HepG2 (cell line): Measurements from ENCODE around the gene KIAA0825. TPM values are rescaled to one million over a fixed set of nuclear protein-coding genes. Genes with fewer than 3 reads are reported as not detected.

Experiments used
- ATAC-seq: fragments of 200-7000 bp; cut with Tn5 transposase; 3 replicates; pipeline ENCODE4 v1.9.1; 2020; ENCODE audit warnings: mild to moderate bottlenecking, moderate library complexity
- BruUV-seq: library from RNA; stranded (reverse); fragments of 400-500 nt; replicated peaks from 2 replicates; lab custom pipeline; 2021; lab: Mats Ljungman, UMichigan
- CTCF ChIA-PET: fragments of 300-600 bp; formaldehyde crosslinking; extraction: SDS; loops from one replicate; lab custom pipeline; 2021; ENCODE audit warnings: low total read pairs, inconsistent platforms, low intra/inter-chr PET ratio; lab: Yijun Ruan, JAX
- POLR2A ChIA-PET: fragments of 350-600 bp; sonication (Branson Sonifier 250); formaldehyde crosslinking; loops from one replicate; lab custom pipeline; 2020; ENCODE audit warnings: antibody characterized with exemption, inconsistent platforms; lab: Yijun Ruan, JAX
- DNase-seq: peaks from one replicate; pipeline ENCODE4 v3.0.0-alpha.2; 2015; ENCODE audit warnings: low spot score
- FAIRE-seq: peaks from 3 replicates; lab custom pipeline; 2011; peaks lifted over from hg19 to GRCh38; lab: Jason Lieb, UNC
- H2AFZ ChIP-seq: one replicate; pipeline ENCODE4 v1.6.1; 2011; ENCODE audit warnings: low read length, inconsistent platforms
- H3K27ac ChIP-seq: fragments of 300-600 bp; 3 replicates; pipeline ENCODE4 v1.8.0; 2011; ENCODE audit warnings: mixed run types, mild to moderate bottlenecking, mixed read lengths, low read length, inconsistent platforms; ENCODE audit not compliant: insufficient read depth; ENCODE audit errors: extremely low read length
- H3K27me3 ChIP-seq, 2 experiments: fragments of 200-600 bp in 1 of 2; 2 replicates in 1 of 2; 3 replicates in 1 of 2; pipeline versions ENCODE4 v1.6.0 to v1.8.0; 2011; ENCODE audit warnings: low read length in 2 of 2, mild to moderate bottlenecking in 2 of 2, moderate library complexity in 2 of 2, inconsistent platforms in 1 of 2; ENCODE audit not compliant: insufficient read depth in 2 of 2, control insufficient read depth in 1 of 2
- H3K36me3 ChIP-seq, 2 experiments: fragments of 200-600 bp in 1 of 2; replicated peaks in 1 of 2; 2 replicates in 1 of 2; 3 replicates in 1 of 2; pipeline versions ENCODE4 v1.5.1 to v1.8.0; 2011; ENCODE audit warnings: low read length in 2 of 2, inconsistent platforms in 1 of 2; ENCODE audit not compliant: insufficient read depth in 2 of 2, control insufficient read depth in 1 of 2
- H3K4me1 ChIP-seq: 2 replicates; pipeline ENCODE4 v1.5.1; 2012; ENCODE audit warnings: low read length, inconsistent platforms; ENCODE audit not compliant: insufficient read depth
- H3K4me2 ChIP-seq: 2 replicates; pipeline ENCODE4 v1.6.0; 2011; ENCODE audit warnings: low read depth, low read length, inconsistent platforms
- H3K4me3 ChIP-seq, 3 experiments: fragments of 200-600 bp in 1 of 3; sonication (generic), shearing (Covaris generic) in 1 of 3; replicated peaks in 1 of 3; 2 replicates each; pipeline ENCODE4 v1.5.1; 2011 to 2016; ENCODE audit warnings: low read length in 3 of 3, inconsistent platforms in 2 of 3, low read depth in 2 of 3, mild to moderate bottlenecking in 2 of 3, control low read depth in 1 of 3, mixed read lengths in 1 of 3; ENCODE audit not compliant: insufficient read depth in 1 of 3
- H3K79me2 ChIP-seq: one replicate; pipeline ENCODE4 v1.6.1; 2011; ENCODE audit warnings: low read length, inconsistent platforms; ENCODE audit not compliant: insufficient read depth
- H3K9ac ChIP-seq: 2 replicates; pipeline ENCODE4 v1.6.0; 2011; ENCODE audit warnings: mild to moderate bottlenecking, low read depth, low read length, inconsistent platforms; ENCODE audit not compliant: insufficient read depth
- H3K9me3 ChIP-seq: 2 replicates; pipeline ENCODE4 v1.5.1; 2012; ENCODE audit warnings: mild to moderate bottlenecking, low read length
- H4K20me1 ChIP-seq: 2 replicates; pipeline ENCODE4 v1.6.0; 2011; ENCODE audit warnings: inconsistent platforms, mild to moderate bottlenecking, low read length, moderate library complexity; ENCODE audit not compliant: insufficient read depth
- KAT8 ChIP-seq: IDR thresholded peaks from 2 replicates; pipeline ENCODE4 v1.6.1; 2016; ENCODE audit warnings: missing genetic modification reagents, missing compliant biosample characterization
- PLRG1 ChIP-seq: fragments of 450-650 bp; conservative IDR thresholded peaks from 2 replicates; pipeline ENCODE4 v1.6.1; 2016
- POGZ ChIP-seq: sonication (generic); formaldehyde crosslinking; IDR thresholded peaks from 2 replicates; pipeline ENCODE4 v1.4.0; 2020; ENCODE audit warnings: mild to moderate bottlenecking, missing genetic modification reagents
- ZNF251 ChIP-seq: sonication (generic); formaldehyde crosslinking; IDR thresholded peaks from 2 replicates; pipeline ENCODE4 v1.9.0; 2021; ENCODE audit warnings: mild to moderate bottlenecking, missing genetic modification reagents
- ZNF501 ChIP-seq: sonication (generic); formaldehyde crosslinking; IDR thresholded peaks from 2 replicates; pipeline ENCODE4 v1.5.1; 2020; ENCODE audit warnings: mild to moderate bottlenecking, moderate library complexity, missing genetic modification reagents
- WGBS: methylation state at CpG from one replicate; pipeline ENCODE4 v1.1.6; 2017; ENCODE audit warnings: low lambda C conversion rate; 5-methylcytosine and 5-hydroxymethylcytosine counted together
- in situ Hi-C: cut with HindIII; loops from 2 replicates; pipeline ENCODE4 v1.10.0; 2017; ENCODE audit warnings: low pct_unique_long_range_greater_than_20kb; ENCODE audit not compliant: extremely low pct_ligation_motif_present
- intact Hi-C: fragments of 100-400 bp; cut with micrococcal nuclease; formaldehyde crosslinking; loops from one replicate; pipeline ENCODE4 v1.10.0; 2022; ENCODE audit not compliant: unreplicated experiment
- polyA plus RNA-seq, 8 experiments: library from polyadenylated mRNA; depleted of rRNA in 3 of 8; stranded (reverse) in 7 of 8; unstranded in 1 of 8; fragments of >200 nt; fragmentation: Illumina TruSeq in 4 of 8; extraction: Trizol in 4 of 8; gene quantifications; 2 replicates each; pipeline versions ENCODE4 v1.2.1 to v1.2.3, GENCODE V29; 2011 to 2016; ENCODE audit warnings: low read depth in 4 of 8, missing spikeins in 1 of 8, mixed read lengths in 1 of 8; ENCODE audit not compliant: insufficient read depth in 1 of 8
- total RNA-seq, 5 experiments: library from RNA; depleted of rRNA; stranded (reverse); fragments of >200 nt; fragmentation: Illumina TruSeq; extraction: Trizol; gene quantifications; 2 replicates each; pipeline ENCODE4 v1.2.3, GENCODE V29; 2016; ENCODE audit warnings: low read depth in 1 of 5

KIAA0825 gene
- total and polyA plus RNA-seq, 2 of the 13 experiments (the other 11 are each of a cell fraction or from before 2014, with no cell fraction given): 0.05 to 0.51 TPM

- Histone ChIP-seq H3K9me3 (no peaks in the 10 kb centered on the region), H3K4me3 (no peak overlapping the region), H4K20me1 (no peaks in the 10 kb centered on the region), H3K9ac (no peak overlapping the region), H2AFZ (no peak overlapping the region), H3K4me2 (no peak overlapping the region), H3K27me3 (no peaks in the 10 kb centered on the region), H3K36me3 (no peaks in the 10 kb centered on the region), H3K4me1 (no peaks in the 10 kb centered on the region), H3K79me2 (no peaks in the 10 kb centered on the region)
- in situ Hi-C loops (no loop called here), intact Hi-C loops (no loop called here)
- POLR2A ChIA-PET: no interaction called here
- BruUV-seq: no TSS peak
- FAIRE-seq: no peak
- CTCF ChIA-PET: no interaction called here
- no peak for DNase-seq
- WGBS: 50% methylated on average over 2 of the region's 2 CpGs
- no peak for ATAC-seq
- TF ChIP-seq ZNF501 (CRISPR knock-in tag) (no peak), KAT8 (CRISPR knock-in tag) (no peak), POGZ (CRISPR knock-in tag) (no peak)
- TF ChIP-seq, all 625 proteins: peak for 0
- no peak overlapping the region for H3K27ac ChIP-seq
These were observed 137.3 kb downstream of the KIAA0825 start for GRCh38 chr5:94481059-94481458.

DNA sequence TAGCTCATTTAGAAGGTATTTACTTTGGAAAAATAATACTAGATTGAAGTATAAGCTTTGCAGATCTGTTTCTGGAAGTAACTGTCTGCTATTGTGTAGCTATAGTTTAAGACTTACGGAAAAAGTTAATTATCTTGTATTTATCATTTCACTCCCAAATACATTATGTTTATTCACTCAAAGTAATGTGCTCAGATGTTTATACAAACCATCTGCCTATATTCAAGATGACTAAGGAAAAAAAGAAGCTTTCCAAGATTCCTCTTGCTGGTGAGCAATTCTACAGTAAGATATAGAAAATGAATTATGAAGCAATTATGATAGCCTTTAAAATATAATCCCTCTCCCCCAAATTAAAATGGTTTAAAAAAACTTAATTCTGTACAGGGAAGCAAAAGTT lies 137.9 kb downstream of the KIAA0825 start:
- H3K4me2 ChIP-seq: no peak overlapping the region
- H3K4me1 ChIP-seq: no peaks in the 10 kb centered on the region
- H2AFZ ChIP-seq: no peak overlapping the region
- CTCF ChIA-PET: no interaction called here
- no peak overlapping the region for H3K9ac ChIP-seq
- H3K79me2 ChIP-seq: no peaks in the 10 kb centered on the region
- no peaks in the 10 kb centered on the region for H3K27me3 ChIP-seq
- 5% methylated on average over 1 of the region's 1 CpG for WGBS
- H4K20me1 ChIP-seq: no peaks in the 10 kb centered on the region
- H3K27ac ChIP-seq: no peak overlapping the region
- TF ChIP-seq ZNF251: no peak
- TF ChIP-seq PLRG1: no peak
- POLR2A ChIA-PET: no interaction called here
- intact Hi-C loops: no loop called here
- no peak for DNase-seq
- no peak for ATAC-seq
- H3K4me3 ChIP-seq: no peak overlapping the region
- no peaks in the 10 kb centered on the region for H3K36me3 ChIP-seq
- in situ Hi-C loops: no loop called here
- no TSS peak for BruUV-seq
- FAIRE-seq: no peak
- no peaks in the 10 kb centered on the region for H3K9me3 ChIP-seq
